NCI-H2227 (cell line): Measurements from ENCODE around the gene ATP2B1.

Source experiments
- DNase-seq: peaks from one replicate; lab custom pipeline; 2025; ENCODE audit not compliant: unreplicated experiment; lab: John Stamatoyannopoulos, UW

Gene ATP2B1

DNA sequence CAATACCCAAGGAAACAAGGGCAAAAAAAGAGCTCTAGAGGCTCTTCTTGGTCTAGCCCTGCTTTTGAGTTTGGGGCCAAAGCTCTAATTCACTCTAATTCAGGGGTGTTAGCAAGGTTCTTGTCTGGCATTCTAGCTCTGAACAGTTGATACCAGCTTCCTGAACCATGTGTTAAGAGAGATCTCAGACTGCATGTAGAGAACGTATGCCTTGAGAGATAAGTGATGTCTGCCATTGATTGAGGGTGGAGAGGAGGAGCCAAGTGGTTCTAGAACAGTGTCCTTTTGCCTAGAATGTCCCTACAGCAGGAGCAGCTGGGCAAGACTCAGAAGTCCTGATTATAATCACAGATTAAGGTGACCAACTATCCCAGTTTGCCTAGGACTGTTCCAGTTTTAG, 164.6 kb downstream of the ATP2B1 start:
- DNase-seq = no peak

DNA sequence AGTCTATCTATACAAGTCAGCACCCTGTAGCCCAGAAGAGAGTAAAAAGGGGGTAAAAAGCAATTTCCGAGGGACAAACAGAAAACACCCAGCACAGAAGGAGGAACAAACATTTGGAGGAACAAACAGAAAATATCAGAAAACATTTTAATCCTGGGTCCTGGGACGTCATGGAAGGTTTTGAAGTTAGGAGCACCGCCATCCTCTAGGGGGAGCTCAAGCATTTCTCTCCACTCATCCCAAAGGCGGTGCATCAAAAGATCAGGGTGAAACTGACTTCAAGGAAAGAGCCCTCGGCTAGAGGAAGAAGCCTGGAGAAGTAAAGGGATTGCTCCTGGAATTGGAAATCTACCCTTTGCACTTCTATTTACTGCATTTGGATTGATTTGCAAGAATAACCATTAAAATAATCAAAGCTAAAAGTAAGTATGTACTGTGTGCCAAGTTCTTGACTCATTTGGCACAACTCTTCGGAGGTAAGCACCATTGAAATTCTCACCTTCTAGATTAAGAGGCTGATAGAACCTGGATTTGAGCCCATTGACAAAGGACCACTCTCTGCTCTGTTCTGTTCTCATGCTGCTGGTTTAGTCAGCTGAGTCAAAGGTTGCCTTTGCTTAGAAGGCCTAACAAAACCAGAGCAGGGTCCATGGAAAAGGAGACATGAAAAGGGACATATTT, 165.6 kb downstream of the ATP2B1 start:
- peak; percentile 54 for DNase-seq

DNA sequence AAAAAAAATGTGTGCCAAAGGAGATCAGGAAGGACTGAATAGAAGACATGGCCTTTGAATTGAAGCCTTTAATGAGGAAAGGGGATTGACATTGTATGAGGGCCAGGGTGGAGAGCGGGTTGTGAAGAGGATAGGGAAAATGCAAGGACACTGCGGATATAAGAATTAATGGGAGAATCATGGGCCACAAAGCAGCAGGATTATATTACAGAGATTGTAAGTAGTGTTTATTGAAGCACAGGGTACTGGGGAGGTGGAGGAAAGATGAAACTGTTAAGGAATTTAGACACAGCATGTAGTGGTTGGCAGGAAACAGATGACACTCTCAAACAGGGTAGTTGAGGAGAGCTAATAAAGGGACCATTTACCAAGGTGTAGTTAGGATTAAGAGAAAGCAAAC, 166.4 kb downstream of the ATP2B1 start:
- DNase-seq = no peak

GRCh38 chr12:89540586-89540985, 168.1 kb downstream of the ATP2B1 start:
- no peak for DNase-seq

GRCh38 chr12:89539426-89540223, 169.0 kb downstream of the ATP2B1 start:
- no peak for DNase-seq

GRCh38 chr12:89538897-89539296, 169.7 kb downstream of the ATP2B1 start:
- peak; percentile 30 for DNase-seq
